GM23248 (cell line): ENCODE results near the gene CERT1. TPM values are rescaled to one million over a fixed set of nuclear protein-coding genes. Genes with fewer than 3 reads are reported as not detected.

ENCODE experiments used
- DNase-seq: peaks from one replicate; pipeline ENCODE4 v3.0.0-alpha.2; 2015
- H2AFZ ChIP-seq: fragments of 200-600 bp; sonication (generic); 2 replicates; pipeline ENCODE4 v1.6.1; 2016; ENCODE audit warnings: antibody characterized with exemption
- H3F3A ChIP-seq: fragments of 200-600 bp; sonication (generic); 2 replicates; pipeline ENCODE4 v1.6.1; 2016; ENCODE audit warnings: mild to moderate bottlenecking, antibody characterized with exemption, mixed run types; ENCODE audit not compliant: insufficient read depth
- H3K27ac ChIP-seq: fragments of 200-600 bp; sonication (generic); 2 replicates; pipeline ENCODE4 v1.5.1; 2016; ENCODE audit warnings: mild to moderate bottlenecking
- H3K27me3 ChIP-seq: fragments of 200-600 bp; sonication (generic); replicated peaks from 2 replicates; pipeline ENCODE4 v1.6.1; 2016; ENCODE audit warnings: mild to moderate bottlenecking; ENCODE audit not compliant: insufficient read depth
- H3K36me3 ChIP-seq: fragments of 200-600 bp; sonication (generic); 2 replicates; pipeline ENCODE4 v1.6.1; 2016; ENCODE audit warnings: low read depth, mild to moderate bottlenecking
- H3K4me1 ChIP-seq: fragments of 200-600 bp; sonication (generic); 2 replicates; pipeline ENCODE4 v1.6.1; 2016; ENCODE audit warnings: mild to moderate bottlenecking; ENCODE audit not compliant: insufficient read depth
- H3K4me2 ChIP-seq: fragments of 200-600 bp; sonication (generic); one replicate; pipeline ENCODE4 v1.6.1; 2016; ENCODE audit warnings: mild to moderate bottlenecking; ENCODE audit not compliant: unreplicated experiment
- H3K4me3 ChIP-seq: fragments of 200-600 bp; sonication (generic); 2 replicates; pipeline ENCODE4 v1.5.1; 2016; ENCODE audit warnings: mild to moderate bottlenecking
- H3K79me2 ChIP-seq: fragments of 200-600 bp; sonication (generic); 2 replicates; pipeline ENCODE4 v1.6.1; 2016; ENCODE audit warnings: mild to moderate bottlenecking; ENCODE audit not compliant: insufficient read depth
- H3K9ac ChIP-seq: fragments of 200-600 bp; sonication (generic); 2 replicates; pipeline ENCODE4 v1.6.1; 2016; ENCODE audit warnings: mild to moderate bottlenecking
- H3K9me2 ChIP-seq: fragments of 200-600 bp; sonication (generic); 2 replicates; pipeline ENCODE4 v1.6.1; 2016; ENCODE audit warnings: mixed run types, mild to moderate bottlenecking, moderate library complexity; ENCODE audit not compliant: insufficient read depth
- H3K9me3 ChIP-seq: fragments of 200-600 bp; sonication (generic); one replicate; pipeline ENCODE4 v1.6.1; 2017; ENCODE audit warnings: low read depth
- H4K20me1 ChIP-seq: fragments of 200-600 bp; sonication (generic); 2 replicates; pipeline ENCODE4 v1.6.0; 2016; ENCODE audit not compliant: insufficient read depth
- EZH2 ChIP-seq: fragments of 200-600 bp; sonication (generic); IDR thresholded peaks from 2 replicates; pipeline ENCODE4 v1.6.1; 2018; ENCODE audit warnings: antibody characterized with exemption, mild to moderate bottlenecking; ENCODE audit not compliant: insufficient read depth, poor library complexity, severe bottlenecking
- EZH2phosphoT487 ChIP-seq: fragments of 200-600 bp; sonication (generic); IDR thresholded peaks from 2 replicates; pipeline ENCODE4 v1.6.1; 2018; ENCODE audit warnings: antibody characterized with exemption, moderate library complexity, mild to moderate bottlenecking, low read depth; ENCODE audit not compliant: insufficient read depth
- WGBS, 2 experiments: methylation state at CpG; one replicate each; pipeline ENCODE4 v1.1.6; 2015 to 2017; ENCODE audit warnings: low lambda C conversion rate in 2 of 2, low coverage in 1 of 2; ENCODE audit errors: missing lambda C conversion rate in 2 of 2; 5-methylcytosine and 5-hydroxymethylcytosine counted together
- in situ Hi-C: fragments of 300-500 bp; cut with MboI; formaldehyde crosslinking; loops from 2 replicates; pipeline ENCODE4 v1.15.0; 2020
- polyA plus RNA-seq: library from polyadenylated mRNA; unstranded; fragments of >200 nt; fragmentation: Nextera tagmentation; extraction: Ambion mirVana; gene quantifications from 2 replicates; pipeline ENCODE4 v1.2.1, GENCODE V29; 2016
- total RNA-seq: library from RNA; depleted of rRNA; stranded (reverse); fragments of >200 nt; shearing (Covaris generic); gene quantifications from 2 replicates; pipeline ENCODE4 v1.2.3, GENCODE V29; 2014

CERT1 gene
- total and polyA plus RNA-seq, 2 experiments from 2014 or later: 15.2 to 17.3 TPM

DNA sequence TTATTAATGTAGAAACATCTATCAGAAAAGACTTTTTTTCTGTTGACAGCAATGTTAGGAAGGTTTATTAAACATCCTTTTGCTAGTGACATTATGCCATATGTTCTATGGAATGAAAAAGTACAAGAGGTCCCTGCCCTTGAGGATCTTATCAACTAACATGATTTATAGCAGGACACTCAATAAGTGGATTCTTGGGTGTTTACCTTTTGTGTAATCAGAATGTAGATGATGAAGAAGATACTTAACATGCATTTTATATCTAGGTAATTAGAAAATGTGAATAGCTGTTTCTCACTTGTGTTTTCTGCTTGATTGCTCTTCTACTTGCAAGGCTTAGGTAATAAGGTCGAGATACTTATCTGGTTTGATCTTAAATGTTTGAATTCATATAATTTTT lies 169.5 kb downstream of the CERT1 start:
- H3K36me3 ChIP-seq: peaks cover 28% of the 10 kb centered on the region
- no peak overlapping the region for H3K4me3 ChIP-seq
- H3K27me3 ChIP-seq: no peaks in the 10 kb centered on the region
- no peaks in the 10 kb centered on the region; the same call in 1 of the 2 replicates for H3F3A ChIP-seq
- no peak for TF ChIP-seq EZH2phosphoT487
- no peaks in the 10 kb centered on the region for H3K9me3 ChIP-seq
- peaks cover 37% of the 10 kb centered on the region for H3K4me1 ChIP-seq
- in situ Hi-C loops: no loop called here
- H3K9me2 ChIP-seq: no peaks in the 10 kb centered on the region
- H3K4me2 ChIP-seq: no peak overlapping the region
- peaks cover 78% of the 10 kb centered on the region for H3K79me2 ChIP-seq
- DNase-seq: no peak
- 100% methylated on average over 1 of the region's 1 CpG for WGBS, 2 experiments
- no peak overlapping the region for H3K27ac ChIP-seq
- H4K20me1 ChIP-seq: peaks cover 5% of the 10 kb centered on the region; the same call in 1 of the 2 replicates
- no peak overlapping the region for H2AFZ ChIP-seq
- H3K9ac ChIP-seq: no peak overlapping the region

DNA sequence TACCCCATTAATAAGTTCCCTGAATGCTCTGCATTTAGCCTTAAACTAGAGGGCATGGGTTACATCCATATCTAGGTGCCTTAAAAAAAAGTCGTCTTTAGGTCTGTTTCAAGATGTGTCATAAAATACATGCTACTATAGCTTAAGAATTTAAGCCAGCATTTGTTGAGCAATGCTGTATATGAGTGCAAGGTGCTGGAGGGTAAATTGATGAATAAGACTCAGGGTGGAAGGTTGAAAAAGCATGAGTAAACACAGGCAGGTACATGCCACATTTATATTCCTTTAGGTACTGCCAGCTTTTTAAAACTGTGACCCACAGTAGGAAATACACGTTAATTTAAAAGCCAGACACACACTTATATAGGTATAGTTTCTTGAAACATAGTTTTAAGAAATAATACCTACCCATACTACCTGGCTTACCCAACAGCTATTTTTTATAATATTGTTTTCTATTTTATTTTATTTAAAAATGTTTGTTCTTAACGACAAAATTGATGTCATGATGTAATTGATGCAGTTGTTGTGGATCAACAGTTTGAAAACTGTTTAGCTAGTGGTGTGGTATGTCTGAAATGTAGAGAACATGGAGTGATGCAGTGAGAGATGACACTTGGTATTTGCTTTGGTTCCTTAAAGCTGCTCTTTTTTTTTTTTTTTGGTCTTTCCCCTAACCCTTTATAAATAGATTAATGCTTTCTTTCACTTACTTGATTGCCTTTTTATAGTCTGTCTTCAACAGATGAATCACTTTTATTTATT lies 170.5 kb downstream of the CERT1 start:
- no peak for TF ChIP-seq EZH2
- no peak for TF ChIP-seq EZH2phosphoT487

DNA sequence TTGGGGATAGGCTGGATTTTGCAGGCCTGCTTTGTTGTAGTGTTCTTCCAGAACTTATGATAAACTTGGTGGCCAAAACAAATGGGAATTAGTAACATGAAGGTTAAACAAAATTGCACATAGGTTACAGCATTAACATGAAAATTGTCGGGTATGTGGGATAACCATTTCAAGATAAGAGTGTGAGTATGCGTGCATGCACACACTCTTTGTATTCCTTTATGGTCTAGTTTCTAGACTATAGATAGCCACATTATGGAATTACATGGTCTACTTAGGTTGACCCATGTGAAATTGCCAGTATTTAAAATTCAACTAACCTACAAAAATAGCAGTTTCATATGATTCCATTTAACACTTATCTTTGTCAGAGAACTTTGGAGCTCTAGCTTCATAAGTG lies 173.0 kb downstream of the CERT1 start:
- in situ Hi-C loops: no loop called here
- peak overlapping the region; percentile 84 for H2AFZ ChIP-seq
- H4K20me1 ChIP-seq: peaks cover 5% of the 10 kb centered on the region; the same call in 1 of the 2 replicates
- peak overlapping the region; percentile 89 for H3K4me2 ChIP-seq
- H3K9me2 ChIP-seq: no peaks in the 10 kb centered on the region
- peaks cover 62% of the 10 kb centered on the region for H3K79me2 ChIP-seq
- WGBS, 2 experiments: 65 to 67% methylated on average over 2 of the region's 2 CpGs
- TF ChIP-seq EZH2phosphoT487 (no peak), EZH2 (no peak)
- peak overlapping the region; percentile 93 for H3K9ac ChIP-seq
- peaks cover 41% of the 10 kb centered on the region for H3K4me1 ChIP-seq
- no peaks in the 10 kb centered on the region for H3K9me3 ChIP-seq
- H3K4me3 ChIP-seq: peak overlapping the region; percentile 85
- H3K27ac ChIP-seq: peak overlapping the region; percentile 78; the same call in 1 of the 2 replicates
- peaks cover 7% of the 10 kb centered on the region for H3F3A ChIP-seq
- H3K27me3 ChIP-seq: no peaks in the 10 kb centered on the region
- no peak for DNase-seq
- no peaks in the 10 kb centered on the region for H3K36me3 ChIP-seq

More for the DNA sequence above, 170.5 kb downstream of the CERT1 start:
- Histone ChIP-seq H3K36me3 (peaks cover 22% of the 10 kb centered on the region), H3K79me2 (peaks cover 78% of the 10 kb centered on the region), H3K9me2 (no peaks in the 10 kb centered on the region), H3K4me2 (no peak overlapping the region), H3K27me3 (no peaks in the 10 kb centered on the region), H4K20me1 (peaks cover 5% of the 10 kb centered on the region; the same call in 1 of the 2 replicates), H3F3A (peaks cover 6% of the 10 kb centered on the region), H3K9me3 (no peaks in the 10 kb centered on the region), H3K4me3 (no peak overlapping the region), H3K9ac (no peak overlapping the region), H3K27ac (no peak overlapping the region), H2AFZ (no peak overlapping the region), H3K4me1 (peaks cover 39% of the 10 kb centered on the region)
- in situ Hi-C loops: no loop called here
- peak; percentile 34 for DNase-seq
- 43 to 47% methylated on average over 3 of the region's 3 CpGs for WGBS, 2 experiments

DNA sequence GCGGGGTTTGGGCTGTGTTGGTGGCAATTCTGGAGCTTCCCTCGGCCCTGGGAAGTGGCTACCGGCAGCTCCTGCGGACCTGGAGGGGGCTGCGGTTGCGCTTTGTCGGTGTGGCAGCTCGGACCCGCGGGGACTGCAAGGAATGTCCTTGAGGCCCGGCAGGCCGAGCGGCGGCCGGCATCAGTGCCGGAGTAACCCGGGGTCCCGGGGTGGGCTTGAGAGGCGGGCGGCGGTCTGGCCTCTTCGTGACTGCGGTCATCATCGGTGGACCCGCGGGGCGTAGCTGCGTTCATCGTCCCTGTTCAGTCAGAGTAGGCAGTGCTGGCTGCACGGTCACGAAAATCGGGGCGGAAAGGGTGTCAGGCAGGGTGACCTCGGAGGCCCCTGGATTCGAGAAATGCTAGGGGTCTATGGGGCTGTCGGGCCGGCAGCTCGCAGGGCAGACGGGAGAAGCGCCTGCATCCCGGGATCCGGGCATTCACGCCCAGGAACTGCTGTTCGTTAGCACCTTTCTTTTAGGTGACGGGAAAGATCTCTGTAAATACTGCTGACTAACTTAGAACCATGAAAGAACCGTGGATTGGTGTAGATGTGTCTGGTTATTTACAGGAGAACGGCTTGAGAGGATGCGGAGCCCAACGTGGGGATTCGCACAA lies 173.9 kb downstream of the CERT1 start:
- Histone ChIP-seq H3K36me3 (no peaks in the 10 kb centered on the region), H3K4me1 (peaks cover 35% of the 10 kb centered on the region), H3F3A (peaks cover 7% of the 10 kb centered on the region), H3K4me2 (peak overlapping the region; percentile 89), H3K9me3 (no peaks in the 10 kb centered on the region), H3K9ac (peak overlapping the region; percentile 93), H3K79me2 (peaks cover 53% of the 10 kb centered on the region), H2AFZ (peak overlapping the region; percentile 84), H3K9me2 (no peaks in the 10 kb centered on the region), H3K27me3 (no peaks in the 10 kb centered on the region), H4K20me1 (peaks cover 5% of the 10 kb centered on the region; the same call in 1 of the 2 replicates), H3K27ac (peak overlapping the region; percentile 78), H3K4me3 (peak overlapping the region; percentile 85)
- no peak for TF ChIP-seq EZH2
- no peak for TF ChIP-seq EZH2phosphoT487
- 2% methylated on average over 39 to 50 of the region's 50 CpGs for WGBS, 2 experiments
- in situ Hi-C loops: no loop called here
- DNase-seq: peak; percentile 69
